ENCODE results near the gene TXNDC2. TPM values are rescaled to one million over a fixed set of nuclear protein-coding genes. Genes with fewer than 3 reads are reported as not detected.

The TXNDC2 gene
- total and polyA plus RNA-seq, 9 of the 15 experiments (the other 6 are each of a cell fraction or from before 2014, with no cell fraction given), result 1.2 to 4.9 (median 2.3) TPM

DNA sequence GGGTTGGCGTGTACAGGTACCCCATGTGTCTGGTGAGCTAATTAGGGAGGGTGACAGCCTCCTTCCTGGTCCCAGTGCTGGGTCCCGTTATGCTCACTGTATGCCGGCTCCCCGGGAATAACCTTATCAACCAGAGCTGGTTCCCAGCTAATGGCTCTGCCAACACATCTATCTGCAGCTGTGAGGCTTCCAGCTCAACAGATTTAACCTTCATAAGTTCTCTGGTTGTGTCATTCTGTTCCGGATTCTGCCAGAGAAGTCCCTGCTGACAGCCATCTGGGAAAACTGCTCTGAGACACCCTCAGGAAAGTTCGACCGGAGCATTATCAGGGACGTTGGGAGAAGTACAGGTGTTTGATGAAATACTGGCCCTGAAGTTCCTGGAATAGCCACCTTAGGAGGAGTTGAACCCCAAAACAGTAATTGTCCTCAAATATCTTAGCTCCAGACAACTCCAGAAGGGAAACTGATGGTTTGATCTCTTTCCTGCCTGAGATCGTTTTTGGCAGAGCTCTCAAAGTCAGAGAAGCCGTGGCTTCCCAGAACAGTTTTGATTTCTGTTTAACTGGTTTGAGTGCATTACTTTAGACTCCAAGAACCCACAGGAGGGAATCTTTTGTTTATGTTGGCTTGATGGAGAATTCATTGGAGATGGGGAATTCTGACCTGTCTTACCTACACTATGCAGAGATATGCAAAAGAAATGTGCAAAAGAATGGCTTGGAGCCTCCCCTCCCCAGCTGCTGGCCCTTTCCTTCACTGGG lies 39.4 kb upstream of the TXNDC2 start:
- in situ Hi-C loops (cut with MboI), result no loop called here
- POLR2A ChIA-PET, result interaction anchor here (0.8 to 2.9 kb wide), 9 partner anchors 10 to 634 kb away, joined by 3 to 13 read pairs (median 5); no protein-coding TSS in a partner anchor

DNA sequence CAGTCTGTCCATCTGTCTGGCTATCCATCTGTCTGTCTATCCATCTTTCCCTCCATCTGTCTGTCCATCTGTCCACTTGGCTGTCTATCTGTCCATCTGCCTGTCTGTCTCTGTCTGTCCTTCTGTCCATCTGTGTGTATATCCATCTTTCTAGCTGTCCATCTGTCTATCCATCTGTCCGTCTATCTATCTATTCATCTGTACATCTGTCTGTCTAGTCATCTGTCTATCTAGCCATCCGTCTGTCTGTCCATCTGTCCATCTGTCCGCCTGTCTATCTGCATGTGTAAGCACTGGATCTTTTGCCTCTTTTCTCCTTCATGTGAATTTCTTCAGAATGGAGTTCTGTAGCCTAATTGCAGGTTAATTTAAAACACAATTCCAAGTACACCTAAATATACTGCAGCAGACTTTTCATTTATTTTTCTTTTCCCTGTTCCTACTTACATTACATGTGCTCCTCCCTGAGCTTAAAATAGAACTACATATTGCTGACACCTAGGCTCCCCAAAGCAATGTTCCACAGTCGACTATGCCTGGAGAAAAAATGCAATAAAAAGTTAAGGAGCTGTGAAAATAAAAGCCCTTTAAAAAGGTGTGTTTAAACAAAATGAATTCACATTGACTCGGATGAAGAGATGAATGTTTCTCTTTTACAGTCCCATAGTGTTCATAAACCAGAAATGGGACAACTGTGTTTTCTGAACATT lies 37.4 kb upstream of the TXNDC2 start:
- BruUV-seq (replicated peaks), result no TSS peak
- Histone ChIP-seq H3K9me3 (replicated peaks; ENCODE audit: control insufficient read depth, insufficient read depth, low read depth, low read length) (peaks cover 3% of the 10 kb centered on the region; the same call in 1 of the 2 replicates), H3K4me1 (replicated peaks in 1 of 2; ENCODE audit: control insufficient read depth in 2 of 2, insufficient read depth in 2 of 2, low read length in 2 of 2) (peaks cover 11 to 46% of the 10 kb centered on the region in 2 experiments), H4K20me1 (replicated peaks; ENCODE audit: control insufficient read depth, insufficient read depth, low read length) (no peaks in the 10 kb centered on the region), H3K4me3 (no peak overlapping the region), H2AFZ (ENCODE audit: low read depth, low read length) (peak overlapping the region; percentile 72; the same call in 1 of the 2 replicates), H3K27ac (ENCODE audit: extremely low read depth, low read depth, low read length) (peak overlapping the region; percentile 68; the same call in 1 of the 3 replicates), H3K9me1 (ENCODE audit: control insufficient read depth, insufficient read depth, low read length) (no peaks in the 10 kb centered on the region), H3K4me2 (ENCODE audit: insufficient read depth, low read length) (no peak overlapping the region), H3K79me2 (ENCODE audit: control insufficient read depth, insufficient read depth, low read length) (peaks cover 7% of the 10 kb centered on the region; the same call in 1 of the 3 replicates), H3K27me3 (ENCODE audit: control insufficient read depth in 2 of 2, insufficient read depth in 2 of 2, low read length in 2 of 2) (no peaks in the 10 kb centered on the region), H3K9ac (ENCODE audit: insufficient read depth in 1 of 2, low read depth in 2 of 2, low read length in 2 of 2) (peak overlapping the region in 1 of 2 experiments; percentile 65; a peak in 1 of 4 replicates), H3K36me3 (ENCODE audit: control insufficient read depth, insufficient read depth, low read length) (peaks cover 22% of the 10 kb centered on the region)
- POLR2A ChIA-PET, result interaction anchor here (0.5 to 4.1 kb wide), 12 partner anchors 10 to 233 kb away, joined by 3 to 19 read pairs (median 4); partner anchors contain the start of gene VAPA
- FAIRE-seq (no peak), ATAC-seq (no peak), DNase-seq (ENCODE audit: extremely low read depth in 1 of 4, low spot score in 3 of 4) (peak in 3 of 4 experiments; percentile 41 to 51 (median 45))
- 41% methylated on average over 5 of the region's 5 CpGs for WGBS (ENCODE audit: insufficient coverage, low coverage, missing lambda C conversion rate)
- CTCF ChIA-PET (ENCODE audit: low intra/inter-chr PET ratio), result no interaction called here
- in situ Hi-C loops (cut with MboI), result no loop called here
- intact Hi-C loops (cut with micrococcal nuclease), result no loop called here
- TF ChIP-seq EP300 (IDR thresholded peaks at IDR 0.05; ENCODE audit: low read length) (peak; percentile 32; the same call in 1 of the 2 replicates), TRIM24 (IDR thresholded peaks at IDR 0.05) (peak; percentile 97 to 98), ZNF316 (IDR thresholded peaks at IDR 0.05) (peak; percentile 31; the same call in 1 of the 2 replicates), MTA2 (IDR thresholded peaks at IDR 0.05; ENCODE audit: low read depth) (peak; percentile 83), MEIS2 (IDR thresholded peaks at IDR 0.05; ENCODE audit: partially characterized antibody) (peak; percentile 96), NFIC (IDR thresholded peaks at IDR 0.05) (peak; percentile 82), MEF2D (tag; conservative IDR thresholded peaks at IDR 0.05; ENCODE audit: low read depth) (no peak), ELF4 (CRISPR knock-in tag; IDR thresholded peaks at IDR 0.05) (0 out of 2 replicates have a peak, but pooled peaks have one; percentile 27), HDGF (IDR thresholded peaks at IDR 0.05) (peak; percentile 81), GATA2 (CRISPR knock-in tag; IDR thresholded peaks at IDR 0.05) (peak; percentile 85), TAL1 (IDR thresholded peaks at IDR 0.05) (peak; percentile 85)

More for the DNA sequence above, 39.4 kb upstream of the TXNDC2 start:
- 63% methylated on average over 10 of the region's 10 CpGs for WGBS (ENCODE audit: insufficient coverage, low coverage, missing lambda C conversion rate)
- Histone ChIP-seq H3K79me2 (ENCODE audit: control insufficient read depth, insufficient read depth, low read length) (peaks cover 7% of the 10 kb centered on the region; the same call in 1 of the 3 replicates), H4K20me1 (replicated peaks; ENCODE audit: control insufficient read depth, insufficient read depth, low read length) (no peaks in the 10 kb centered on the region), H3K4me3 (no peak overlapping the region), H3K27me3 (ENCODE audit: control insufficient read depth in 2 of 2, insufficient read depth in 2 of 2, low read length in 2 of 2) (no peaks in the 10 kb centered on the region), H3K36me3 (ENCODE audit: control insufficient read depth, insufficient read depth, low read length) (peaks cover 22% of the 10 kb centered on the region), H3K9ac (ENCODE audit: insufficient read depth in 1 of 2, low read depth in 2 of 2, low read length in 2 of 2) (no peak overlapping the region), H3K9me1 (ENCODE audit: control insufficient read depth, insufficient read depth, low read length) (no peaks in the 10 kb centered on the region), H3K27ac (ENCODE audit: extremely low read depth, low read depth, low read length) (no peak overlapping the region), H3K9me3 (replicated peaks; ENCODE audit: control insufficient read depth, insufficient read depth, low read depth, low read length) (no peaks in the 10 kb centered on the region), H3K4me2 (ENCODE audit: insufficient read depth, low read length) (no peak overlapping the region), H2AFZ (ENCODE audit: low read depth, low read length) (no peak overlapping the region), H3K4me1 (replicated peaks in 1 of 2; ENCODE audit: control insufficient read depth in 2 of 2, insufficient read depth in 2 of 2, low read length in 2 of 2) (peaks cover 11 to 52% of the 10 kb centered on the region in 2 experiments)
- no peak for TF ChIP-seq STAT5A (IDR thresholded peaks at IDR 0.05; ENCODE audit: borderline replicate concordance, low read length)
- no TSS peak for BruUV-seq (replicated peaks)
- CTCF ChIA-PET (ENCODE audit: low intra/inter-chr PET ratio), result no interaction called here
- intact Hi-C loops (cut with micrococcal nuclease), result no loop called here
- DNase-seq (ENCODE audit: extremely low read depth in 1 of 4, low spot score in 3 of 4) (no peak), FAIRE-seq (no peak), ATAC-seq (no peak)

Measured in K562 (cell line).